HEK293 (cell line): ENCODE data around the gene USP16.

Source experiments
- CTCF ChIP-seq: fragments of 450-650 bp; formaldehyde crosslinking; IDR thresholded peaks from 2 replicates; pipeline ENCODE4 v1.5.1; 2016; ENCODE audit warnings: missing biosample characterization, missing genetic modification characterization
- MEIS1 ChIP-seq: sonication (generic); formaldehyde crosslinking; IDR thresholded peaks from 2 replicates; pipeline ENCODE4 v1.8.1; 2022; ENCODE audit warnings: missing genetic modification reagents, mild to moderate bottlenecking, borderline replicate concordance
- ZNF18 ChIP-seq: fragments of 450-650 bp; formaldehyde crosslinking; IDR thresholded peaks from 2 replicates; pipeline ENCODE4 v1.5.1; 2016; ENCODE audit warnings: missing biosample characterization, missing genetic modification characterization
- ZNF311 ChIP-seq: fragments of 450-650 bp; formaldehyde crosslinking; IDR thresholded peaks from 2 replicates; pipeline ENCODE4 v1.5.1; 2017; ENCODE audit warnings: missing biosample characterization, missing genetic modification characterization, borderline replicate concordance
- ZNF530 ChIP-seq: fragments of 450-650 bp; formaldehyde crosslinking; IDR thresholded peaks from 2 replicates; pipeline ENCODE4 v1.5.1; 2016; ENCODE audit warnings: low read depth, missing biosample characterization, missing genetic modification characterization
- ZNF600 ChIP-seq: fragments of 450-650 bp; formaldehyde crosslinking; IDR thresholded peaks from 2 replicates; pipeline ENCODE4 v1.5.1; 2016; ENCODE audit warnings: missing biosample characterization, missing genetic modification characterization
- ZNF639 ChIP-seq: fragments of 450-650 bp; formaldehyde crosslinking; IDR thresholded peaks from 2 replicates; pipeline ENCODE4 v1.5.1; 2016; ENCODE audit warnings: missing biosample characterization, missing genetic modification characterization
- ZNF660 ChIP-seq: fragments of 450-650 bp; IDR thresholded peaks from 2 replicates; pipeline ENCODE4 v1.5.1; 2018; ENCODE audit warnings: missing biosample characterization, mild to moderate bottlenecking, missing genetic modification characterization

- no peak for TF ChIP-seq MEIS1 (CRISPR knock-in tag)
- TF ChIP-seq ZNF600 (tag by site-specific recombination), result no peak
- no peak for TF ChIP-seq ZNF311 (tag by site-specific recombination)
- TF ChIP-seq CTCF (tag by site-specific recombination), result no peak
- TF ChIP-seq ZNF660, result no peak
- TF ChIP-seq ZNF530 (tag by site-specific recombination), result no peak
- no peak for TF ChIP-seq ZNF18 (tag by site-specific recombination)
- TF ChIP-seq ZNF639 (tag by site-specific recombination), result no peak
These were observed 2.3 kb upstream of the USP16 start for GRCh38 chr21:29022166-29022565.
